Endothelial cell of umbilical vein (primary cell): ENCODE results near the gene ATP6V0E2. TPM values are rescaled to one million over a fixed set of nuclear protein-coding genes. Genes with fewer than 3 reads are reported as not detected.

ENCODE experiments used
- BruUV-seq: library from RNA; stranded (reverse); fragments of 400-500 nt; replicated peaks from 2 replicates; lab custom pipeline; 2021; lab: Mats Ljungman, UMichigan
- CTCF ChIA-PET: fragments of 300-600, 350-600 bp; sonication (Branson Sonifier 250); formaldehyde crosslinking; loops from one replicate; lab custom pipeline; 2021; ENCODE audit warnings: antibody characterized with exemption, inconsistent platforms; lab: Charles Lee
- POLR2A ChIA-PET: fragments of 300-600, 350-600 bp; sonication (Branson Sonifier 250); formaldehyde crosslinking; loops from one replicate; lab custom pipeline; 2021; ENCODE audit warnings: antibody characterized with exemption, inconsistent platforms; lab: Charles Lee
- DNase-seq: peaks from one replicate; pipeline ENCODE4 v3.0.0-alpha.2; 2011; ENCODE audit warnings: low read depth, low spot score
- FAIRE-seq: peaks from 2 replicates; lab custom pipeline; 2011; peaks lifted over from hg19 to GRCh38; lab: Jason Lieb, UNC
- H2AFZ ChIP-seq: 2 replicates; pipeline ENCODE4 v1.6.0; 2012; ENCODE audit warnings: low read depth, low read length, control low read depth, inconsistent platforms
- H3K27ac ChIP-seq: 2 replicates; pipeline ENCODE4 v1.5.1; 2011; ENCODE audit warnings: low read depth, mild to moderate bottlenecking, control low read depth, low read length, moderate library complexity; ENCODE audit not compliant: insufficient read depth
- H3K27me3 ChIP-seq, 2 experiments: 2 replicates each; pipeline versions ENCODE4 v1.6.0 to v1.6.1; 2011; ENCODE audit warnings: low read length in 2 of 2, mixed read lengths in 1 of 2; ENCODE audit not compliant: control insufficient read depth in 2 of 2, insufficient read depth in 2 of 2
- H3K36me3 ChIP-seq, 2 experiments: 2 replicates in 1 of 2; 3 replicates in 1 of 2; pipeline ENCODE4 v1.5.1; 2011; ENCODE audit warnings: low read length in 2 of 2, mild to moderate bottlenecking in 1 of 2, moderate library complexity in 1 of 2; ENCODE audit not compliant: control insufficient read depth in 2 of 2, insufficient read depth in 2 of 2; ENCODE audit errors: extremely low read depth in 1 of 2
- H3K4me1 ChIP-seq: 3 replicates; pipeline ENCODE4 v1.5.1; 2011; ENCODE audit warnings: mild to moderate bottlenecking, low read length; ENCODE audit not compliant: control insufficient read depth, insufficient read depth; ENCODE audit errors: extremely low read depth
- H3K4me2 ChIP-seq: 2 replicates; pipeline ENCODE4 v1.6.1; 2011; ENCODE audit warnings: low read length, control low read depth, mixed read lengths; ENCODE audit not compliant: insufficient read depth
- H3K4me3 ChIP-seq, 3 experiments: fragments of 200-600 bp in 1 of 3; sonication (generic), shearing (Covaris generic) in 1 of 3; replicated peaks in 1 of 3; 2 replicates each; pipeline ENCODE4 v1.5.1; 2011 to 2016; ENCODE audit warnings: control low read depth in 3 of 3, low read length in 3 of 3, mild to moderate bottlenecking in 2 of 3, inconsistent platforms in 1 of 3, low read depth in 1 of 3, moderate library complexity in 1 of 3; ENCODE audit not compliant: insufficient read depth in 1 of 3
- H3K79me2 ChIP-seq: 2 replicates; pipeline ENCODE4 v1.6.0; 2012; ENCODE audit warnings: low read length, inconsistent platforms; ENCODE audit not compliant: control insufficient read depth, insufficient read depth
- H3K9ac ChIP-seq: replicated peaks from 2 replicates; pipeline ENCODE3; 2011; ENCODE audit warnings: low read length, control low read depth; ENCODE audit not compliant: insufficient read depth; ENCODE audit errors: extremely low read depth
- H3K9me1 ChIP-seq: replicated peaks from 3 replicates; pipeline ENCODE4 v1.6.0; 2011; ENCODE audit warnings: mild to moderate bottlenecking, low read length; ENCODE audit not compliant: control insufficient read depth, insufficient read depth; ENCODE audit errors: extremely low read depth
- H3K9me3 ChIP-seq: replicated peaks from 2 replicates; pipeline ENCODE4 v1.5.1; 2012; ENCODE audit warnings: low read length, inconsistent platforms; ENCODE audit not compliant: control insufficient read depth, insufficient read depth
- H4K20me1 ChIP-seq: replicated peaks from 2 replicates; pipeline ENCODE3; 2011; ENCODE audit warnings: mild to moderate bottlenecking, low read length; ENCODE audit not compliant: control insufficient read depth, insufficient read depth; ENCODE audit errors: extremely low read depth
- CTCF ChIP-seq, 2 donors: IDR thresholded peaks; 1 replicate in 1 of 2; 2 replicates in 1 of 2; pipeline ENCODE4 v1.5.1; 2011; ENCODE audit warnings: low read length in 2 of 2, mild to moderate bottlenecking in 2 of 2, moderate library complexity in 2 of 2, control low read depth in 1 of 2, inconsistent platforms in 1 of 2, low read depth in 1 of 2; ENCODE audit not compliant: insufficient read depth in 1 of 2; ENCODE audit errors: extremely low read depth in 1 of 2
- EZH2 ChIP-seq: IDR thresholded peaks from 2 replicates; pipeline ENCODE4 v1.6.1; 2012; ENCODE audit warnings: borderline replicate concordance, low read depth, mild to moderate bottlenecking, moderate library complexity, low read length, inconsistent platforms; ENCODE audit not compliant: severe bottlenecking
- FOS ChIP-seq: IDR thresholded peaks from 2 replicates; pipeline ENCODE4 v1.6.1; 2011; ENCODE audit warnings: mild to moderate bottlenecking, low read length, moderate library complexity, borderline replicate concordance; ENCODE audit not compliant: insufficient read depth
- GATA2 ChIP-seq: IDR thresholded peaks from 2 replicates; pipeline ENCODE4 v1.7.0; 2011; ENCODE audit warnings: low read depth, mild to moderate bottlenecking, moderate library complexity, mixed read lengths, low read length; ENCODE audit not compliant: insufficient read length, insufficient read depth
- JUN ChIP-seq: IDR thresholded peaks from 2 replicates; pipeline ENCODE4 v1.6.1; 2011; ENCODE audit warnings: borderline replicate concordance, low read depth; ENCODE audit not compliant: insufficient read length, insufficient read depth
- MAX ChIP-seq: IDR thresholded peaks from 2 replicates; pipeline ENCODE4 v1.6.1; 2011; ENCODE audit not compliant: insufficient read depth, insufficient read length
- MYC ChIP-seq: IDR thresholded peaks from one replicate; pipeline ENCODE4 v1.6.1; 2011; ENCODE audit warnings: mild to moderate bottlenecking, low read depth, low read length
- POLR2A ChIP-seq: IDR thresholded peaks from 2 replicates; pipeline ENCODE4 v1.6.1; 2012; ENCODE audit warnings: low read depth, mild to moderate bottlenecking, control low read depth, low read length
- POLR2AphosphoS5 ChIP-seq: IDR thresholded peaks from 2 replicates; pipeline ENCODE4 v1.6.1; 2012; ENCODE audit warnings: low read depth, mild to moderate bottlenecking, control low read depth, low read length, moderate library complexity; ENCODE audit not compliant: insufficient read depth
- dilution Hi-C: fragments of 300-500 bp; cut with MboI; formaldehyde crosslinking; loops from one replicate; pipeline ENCODE4 v1.15.0; 2019; ENCODE audit warnings: low sequenced_read_pairs; ENCODE audit not compliant: extremely low pct_ligation_motif_present
- intact Hi-C: fragments of 100-400 bp; cut with micrococcal nuclease; formaldehyde crosslinking; loops from one replicate; pipeline ENCODE4 v1.10.0; 2022
- polyA plus RNA-seq, 4 experiments: library from polyadenylated mRNA; depleted of rRNA in 3 of 4; stranded (reverse) in 3 of 4; unstranded in 1 of 4; fragments of >200 nt; gene quantifications; 2 replicates each; pipeline versions ENCODE4 v1.2.1 to v1.2.3, GENCODE V29; 2011 to 2012; ENCODE audit warnings: missing spikeins in 1 of 4
- total RNA-seq: library from RNA; stranded (reverse); gene quantifications from 2 replicates; pipeline ENCODE4 v1.2.3, GENCODE V29; 2021

Gene ATP6V0E2
- total and polyA plus RNA-seq, 2 donors (not counting 3 experiments of a cell fraction or from before 2014, with no cell fraction given) = 27.8 to 36.8 TPM

GRCh38 chr7:149827089-149827981, 46.4 kb upstream of the ATP6V0E2 start:
- Histone ChIP-seq H3K9me1 (no peaks in the 10 kb centered on the region), H3K36me3 (no peaks in the 10 kb centered on the region), H3K4me2 (no peak overlapping the region), H4K20me1 (no peaks in the 10 kb centered on the region), H3K27ac (no peak overlapping the region), H3K4me3 (no peak overlapping the region), H3K9ac (no peak overlapping the region), H3K4me1 (no peaks in the 10 kb centered on the region), H3K9me3 (no peaks in the 10 kb centered on the region), H2AFZ (no peak overlapping the region), H3K27me3 (no peaks in the 10 kb centered on the region), H3K79me2 (no peaks in the 10 kb centered on the region)
- ChIA-PET POLR2A (no interaction called here), CTCF (interaction anchor here (1.1 kb wide), 1 partner anchor 21 kb away, joined by 3 read pairs; no protein-coding TSS in a partner anchor)
- DNase-seq (no peak), FAIRE-seq (no peak)
- intact Hi-C loops = no loop called here
- BruUV-seq = no TSS peak
- dilution Hi-C loops = no loop called here
- no peak for TF ChIP-seq POLR2A
- TF ChIP-seq FOS = no peak
- TF ChIP-seq CTCF (IDR thresholded peaks at IDR 0.05; ENCODE audit: extremely low read depth in 1 of 2, insufficient read depth in 1 of 2, low read depth in 1 of 2, low read length in 2 of 2) = no peak
- no peak for TF ChIP-seq MYC
- TF ChIP-seq MAX = no peak
- no peak for TF ChIP-seq GATA2
- no peak for TF ChIP-seq POLR2AphosphoS5
- TF ChIP-seq JUN = no peak
- TF ChIP-seq EZH2 = no peak
